Skeletal muscle cell (primary cell): ENCODE measurements around the gene RER1.

Experiments used
- DNase-seq: peaks from one replicate; pipeline ENCODE4 v3.0.0-alpha.2; 2010; ENCODE audit warnings: low read depth
- H3K4me3 ChIP-seq: 2 replicates; pipeline ENCODE4 v1.5.1; 2011; ENCODE audit warnings: low read depth, mild to moderate bottlenecking, control low read depth, low read length, moderate library complexity

Gene RER1

GRCh38 chr1:2391041-2391930 lies at the start of gene RER1, which contains the start of gene MORN1:
Gene RER1, plus strand, starts transcription at chr1:2391841. Its CDS starts 3,950 bp downstream, at chr1:2395791.
Gene MORN1, minus strand, starts transcription at chr1:2391554. Its CDS starts 21 bp downstream, at chr1:2391533.
- peak within 1 kb of the TSS; percentile 97 for H3K4me3 ChIP-seq
- peak; percentile 94 for DNase-seq

- no peak overlapping the region for H3K4me3 ChIP-seq
- DNase-seq: no peak
These were observed 49.1 kb upstream of the RER1 start for GRCh38 chr1:2342384-2343022.

- H3K4me3 ChIP-seq: no peak overlapping the region
These were observed 48.4 kb upstream of the RER1 start for GRCh38 chr1:2343023-2343935.

DNA sequence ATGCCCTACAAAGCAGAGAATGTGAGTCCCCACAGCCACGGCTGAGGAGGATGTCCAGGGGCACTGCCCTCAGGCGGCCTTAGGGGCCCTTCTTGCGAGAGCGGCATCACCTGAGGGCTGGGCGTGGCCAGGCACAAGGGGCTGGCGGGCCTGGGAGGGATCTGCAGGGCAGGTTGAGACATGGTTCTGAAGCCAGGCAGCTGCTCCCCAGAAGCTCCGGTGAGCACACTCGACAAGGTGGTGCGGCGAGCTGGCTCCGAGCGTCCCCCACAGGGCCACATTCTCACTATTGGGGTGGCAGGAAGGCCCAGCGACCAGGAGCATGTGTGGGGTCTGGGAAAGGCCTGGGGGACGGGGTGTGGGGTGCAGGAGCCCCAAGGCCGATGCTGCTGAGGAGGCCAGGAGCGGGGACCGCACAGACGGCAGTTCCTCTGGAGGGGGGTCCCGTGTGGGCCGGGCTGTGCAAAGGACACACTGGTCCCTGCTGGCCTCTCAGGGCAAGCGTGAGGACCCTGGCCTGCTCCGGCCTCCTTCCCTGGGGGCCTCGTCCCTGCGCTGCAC lies 47.4 kb upstream of the RER1 start:
- no peak overlapping the region for H3K4me3 ChIP-seq
- DNase-seq: no peak

More at GRCh38 chr1:2343023-2343935, 48.4 kb upstream of the RER1 start:
- DNase-seq: no peak

- no peak for DNase-seq
- no peak overlapping the region for H3K4me3 ChIP-seq
These were observed 46.8 kb upstream of the RER1 start for GRCh38 chr1:2344744-2345296.

DNA sequence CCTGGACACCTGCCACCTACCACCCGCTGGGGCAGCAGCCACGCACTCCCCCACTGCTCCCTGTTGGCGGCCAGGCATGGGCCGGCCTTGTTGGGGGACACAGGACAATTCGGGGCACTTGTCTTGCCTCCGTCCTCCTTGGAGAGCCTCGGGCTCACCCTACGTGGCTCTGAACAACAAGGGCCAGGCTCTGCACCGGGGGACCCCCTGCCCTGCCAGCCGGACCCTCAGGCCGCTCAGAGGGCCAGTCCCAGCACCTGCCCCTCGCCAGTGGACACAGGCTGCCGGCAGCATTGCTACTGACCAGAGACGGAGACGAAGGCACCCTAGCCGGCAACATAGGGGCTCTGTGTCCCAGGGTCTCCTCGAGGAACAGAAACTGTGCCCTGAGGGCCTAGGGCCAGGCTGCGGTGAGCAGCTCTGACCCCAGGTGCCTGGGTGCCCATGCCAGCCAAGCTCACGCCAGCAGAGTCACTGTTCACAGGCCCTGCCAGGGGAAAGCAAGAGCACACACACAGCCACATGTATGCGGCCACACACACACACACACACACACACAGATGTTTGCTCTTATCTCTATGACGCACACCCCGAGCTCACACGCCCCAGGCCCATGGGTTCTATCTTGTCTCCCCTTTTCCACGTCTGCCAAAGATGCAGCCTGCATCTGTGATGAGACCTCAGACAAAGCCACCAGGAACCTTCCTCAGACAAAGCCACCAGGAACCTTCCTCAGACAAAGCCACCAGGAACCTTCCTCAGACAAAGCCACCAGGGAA lies 46.2 kb upstream of the RER1 start:
- no peak for DNase-seq
- H3K4me3 ChIP-seq: no peak overlapping the region

DNA sequence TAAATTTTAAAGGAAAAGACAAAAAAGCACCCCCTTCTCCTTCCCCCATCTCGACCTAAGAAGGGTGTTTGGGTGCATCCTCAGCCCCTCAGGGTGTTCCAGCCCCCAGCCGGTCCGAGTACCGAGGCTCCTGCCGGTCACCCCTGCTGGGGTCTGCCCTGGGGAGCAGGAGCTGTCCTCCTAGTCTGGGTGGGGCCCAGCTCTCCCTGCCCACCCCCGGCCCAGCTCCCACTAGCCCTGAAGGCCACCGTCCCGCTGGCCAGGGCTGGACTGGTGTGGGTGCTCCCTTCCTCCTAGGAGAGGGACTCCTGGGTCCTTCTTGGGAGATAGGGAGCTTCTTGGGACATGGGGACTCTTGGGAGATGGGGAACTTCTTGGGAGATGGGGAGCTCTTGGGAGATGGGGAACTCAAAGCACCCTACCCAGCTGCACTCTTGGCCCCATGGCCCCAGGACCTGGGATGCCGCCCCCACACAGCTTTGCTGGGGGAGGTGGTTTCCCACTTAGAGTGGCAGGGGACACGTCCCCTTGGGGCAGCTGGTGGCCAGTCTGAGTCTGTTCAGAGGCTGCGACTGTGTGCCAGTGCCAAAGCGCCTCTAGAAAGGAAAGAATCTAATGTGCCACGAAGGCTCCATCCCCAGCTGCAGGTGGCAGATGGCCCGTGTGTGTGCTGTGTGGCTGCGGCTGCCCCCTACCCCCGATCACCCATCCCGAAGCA lies 44.8 kb upstream of the RER1 start:
- no peak for DNase-seq
- H3K4me3 ChIP-seq: no peak overlapping the region

GRCh38 chr1:2347409-2347785 lies 44.2 kb upstream of the RER1 start:
- DNase-seq: no peak

DNA sequence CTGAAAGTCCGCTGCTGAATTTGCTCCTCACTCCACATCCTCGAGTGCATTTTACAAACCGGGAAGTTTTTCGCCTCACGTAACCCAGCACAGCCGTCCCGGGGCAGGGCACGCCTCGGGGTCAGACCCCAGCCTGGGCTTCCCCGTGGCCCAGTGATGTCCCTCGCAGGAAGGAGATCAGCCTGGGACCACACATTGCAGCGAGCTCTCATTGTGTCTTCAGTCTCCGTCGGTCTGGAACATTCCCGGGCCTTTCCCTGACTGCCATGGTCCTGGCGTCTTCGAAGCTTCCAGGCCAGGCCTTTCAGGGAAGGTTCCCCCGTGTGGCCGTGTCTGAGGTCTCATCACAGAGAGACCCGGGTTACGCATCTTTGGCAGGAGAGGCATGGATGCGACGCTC lies 43.7 kb upstream of the RER1 start:
- no peak overlapping the region for H3K4me3 ChIP-seq
- DNase-seq: no peak

More at GRCh38 chr1:2347409-2347785, 44.2 kb upstream of the RER1 start:
- H3K4me3 ChIP-seq: no peak overlapping the region

GRCh38 chr1:2348346-2349325 lies 43.0 kb upstream of the RER1 start:
- DNase-seq: no peak

GRCh38 chr1:2349806-2350205 lies 41.8 kb upstream of the RER1 start:
- no peak overlapping the region for H3K4me3 ChIP-seq
- DNase-seq: no peak

More at GRCh38 chr1:2348346-2349325, 43.0 kb upstream of the RER1 start:
- H3K4me3 ChIP-seq: no peak overlapping the region

- no peak for DNase-seq
- no peak overlapping the region for H3K4me3 ChIP-seq
These were observed 41.1 kb upstream of the RER1 start for GRCh38 chr1:2350501-2350900.

DNA sequence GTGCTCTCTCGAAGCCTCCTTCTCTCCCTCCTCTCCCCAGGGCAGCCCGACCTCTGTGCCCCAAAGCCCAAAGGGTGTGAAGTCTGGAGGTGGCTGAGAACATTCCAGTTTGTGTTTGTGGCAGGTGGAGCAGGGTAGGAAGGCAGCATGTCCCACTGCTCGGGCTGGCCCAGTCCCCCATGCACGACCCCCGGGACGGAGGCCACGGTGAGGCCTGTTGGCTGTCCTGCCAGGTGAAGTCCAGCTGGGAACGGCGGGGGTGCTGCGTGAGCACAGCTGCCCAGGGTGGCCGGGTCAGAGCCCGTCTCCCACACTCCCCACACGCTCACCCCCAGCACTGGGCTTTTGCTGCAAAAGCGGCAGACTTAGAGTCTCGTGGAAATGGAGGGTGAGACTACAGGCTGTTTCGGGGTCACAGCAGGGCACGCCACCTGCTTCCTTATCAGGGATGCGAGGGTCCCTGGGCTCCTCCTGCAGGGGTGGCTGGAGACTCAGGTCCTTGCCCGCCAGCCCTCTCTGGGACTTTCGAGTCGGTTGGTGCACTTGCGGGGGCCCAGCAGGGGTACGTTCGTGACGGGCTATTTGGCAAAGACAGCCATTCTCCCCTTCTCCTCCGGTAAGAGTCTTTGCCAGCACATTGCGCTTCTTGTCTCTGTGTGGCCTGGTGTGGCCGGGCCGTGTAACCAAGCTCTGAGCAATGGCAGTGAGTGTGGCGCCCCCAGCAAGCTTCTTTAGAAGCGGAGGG lies 40.6 kb upstream of the RER1 start:
- no peak overlapping the region for H3K4me3 ChIP-seq
- no peak for DNase-seq

DNA sequence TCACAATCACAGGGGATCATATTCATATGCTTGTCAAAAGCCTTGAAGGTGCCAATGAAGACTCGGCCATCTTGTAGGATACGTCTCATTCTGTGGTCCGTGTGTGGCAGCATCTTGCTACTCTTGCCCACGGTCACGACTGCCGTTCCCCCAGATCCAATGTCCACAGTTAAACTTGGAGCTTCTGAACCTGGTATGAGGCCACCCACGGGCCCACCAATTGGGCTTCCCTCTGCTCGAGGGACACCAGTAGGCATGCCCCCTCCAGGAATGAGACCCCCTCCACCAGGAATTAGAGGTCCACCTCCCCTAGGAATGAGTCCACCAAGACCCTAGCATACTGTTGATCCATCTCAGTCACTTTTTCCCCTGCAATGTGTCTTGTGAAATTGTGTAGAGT lies 39.9 kb upstream of the RER1 start:
- DNase-seq: no peak
- H3K4me3 ChIP-seq: no peak overlapping the region

- DNase-seq: no peak
- H3K4me3 ChIP-seq: no peak overlapping the region
These were observed 39.2 kb upstream of the RER1 start for GRCh38 chr1:2352341-2352896.
